Measurements from ENCODE around the gene MACROD2.

Gene MACROD2

DNA sequence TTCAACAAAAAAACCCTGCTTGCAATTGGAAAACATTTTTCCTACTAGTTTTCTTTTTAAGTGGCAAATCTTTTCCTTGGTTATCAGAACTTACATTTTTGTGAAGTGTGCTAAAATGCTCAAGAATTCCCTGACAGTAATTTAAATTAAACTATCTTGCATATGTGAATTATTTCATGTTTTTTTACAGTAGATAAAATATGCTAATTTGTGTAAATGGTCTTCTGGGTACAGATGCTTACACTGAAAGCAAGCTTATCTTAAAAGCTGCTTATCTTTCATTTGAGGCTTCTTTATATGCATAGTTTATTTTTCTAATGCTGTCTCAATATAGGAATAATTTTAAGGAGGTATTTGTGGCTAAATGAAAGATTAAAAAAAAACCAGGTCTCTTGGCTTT, 745.1 kb downstream of the MACROD2 start:
- H3K4me3 ChIP-seq (ENCODE audit: low read depth in 1 of 2, low read length in 2 of 2) = no peak overlapping the region
- H3K36me3 ChIP-seq (ENCODE audit: control insufficient read depth in 1 of 2, insufficient read depth in 2 of 2, low read length in 2 of 2) = no peaks in the 10 kb centered on the region
- H3K27me3 ChIP-seq (ENCODE audit: low read depth, low read length) = no peaks in the 10 kb centered on the region
- H3K27ac ChIP-seq (ENCODE audit: low read length) = no peak overlapping the region
- H3K9me3 ChIP-seq (ENCODE audit: control insufficient read depth in 1 of 2, low read length in 2 of 2) = peaks cover 0 to 6% of the 10 kb centered on the region in 2 donors
- no peaks in the 10 kb centered on the region for H3K4me1 ChIP-seq (ENCODE audit: control insufficient read depth in 1 of 2, insufficient read depth in 2 of 2, low read length in 2 of 2)

- Histone ChIP-seq H3K27ac (ENCODE audit: low read length) (no peak overlapping the region), H3K9me3 (ENCODE audit: control insufficient read depth in 1 of 2, low read length in 2 of 2) (peaks cover 0 to 6% of the 10 kb centered on the region in 2 donors), H3K4me1 (ENCODE audit: control insufficient read depth in 1 of 2, insufficient read depth in 2 of 2, low read length in 2 of 2) (no peaks in the 10 kb centered on the region), H3K27me3 (ENCODE audit: low read depth, low read length) (no peaks in the 10 kb centered on the region), H3K4me3 (ENCODE audit: low read depth in 1 of 2, low read length in 2 of 2) (no peak overlapping the region), H3K36me3 (ENCODE audit: control insufficient read depth in 1 of 2, insufficient read depth in 2 of 2, low read length in 2 of 2) (no peaks in the 10 kb centered on the region)
These were observed 746.3 kb downstream of the MACROD2 start for GRCh38 chr20:14741616-14742015.

GRCh38 chr20:14744723-14745122, 749.4 kb downstream of the MACROD2 start:
- no peaks in the 10 kb centered on the region for H3K36me3 ChIP-seq (ENCODE audit: control insufficient read depth in 1 of 2, insufficient read depth in 2 of 2, low read length in 2 of 2)
- no peak overlapping the region for H3K4me3 ChIP-seq (ENCODE audit: low read depth in 1 of 2, low read length in 2 of 2)
- H3K9me3 ChIP-seq (ENCODE audit: control insufficient read depth in 1 of 2, low read length in 2 of 2) = peaks cover 0 to 6% of the 10 kb centered on the region in 2 donors
- H3K27me3 ChIP-seq (ENCODE audit: low read depth, low read length) = no peaks in the 10 kb centered on the region
- no peak overlapping the region for H3K27ac ChIP-seq (ENCODE audit: low read length)
- no peaks in the 10 kb centered on the region for H3K4me1 ChIP-seq (ENCODE audit: control insufficient read depth in 1 of 2, insufficient read depth in 2 of 2, low read length in 2 of 2)

- Histone ChIP-seq H3K27ac (ENCODE audit: low read length) (no peak overlapping the region), H3K4me1 (ENCODE audit: control insufficient read depth in 1 of 2, insufficient read depth in 2 of 2, low read length in 2 of 2) (no peaks in the 10 kb centered on the region), H3K4me3 (ENCODE audit: low read depth in 1 of 2, low read length in 2 of 2) (no peak overlapping the region), H3K36me3 (ENCODE audit: control insufficient read depth in 1 of 2, insufficient read depth in 2 of 2, low read length in 2 of 2) (no peaks in the 10 kb centered on the region), H3K9me3 (ENCODE audit: control insufficient read depth in 1 of 2, low read length in 2 of 2) (peaks cover 0 to 6% of the 10 kb centered on the region in 2 donors), H3K27me3 (ENCODE audit: low read depth, low read length) (no peaks in the 10 kb centered on the region)
These were observed 750.5 kb downstream of the MACROD2 start for GRCh38 chr20:14745830-14746229.

- H3K27ac ChIP-seq (ENCODE audit: low read length) = no peak overlapping the region
- H3K36me3 ChIP-seq (ENCODE audit: control insufficient read depth in 1 of 2, insufficient read depth in 2 of 2, low read length in 2 of 2) = no peaks in the 10 kb centered on the region
- no peak overlapping the region for H3K4me3 ChIP-seq (ENCODE audit: low read depth in 1 of 2, low read length in 2 of 2)
- H3K9me3 ChIP-seq (ENCODE audit: control insufficient read depth in 1 of 2, low read length in 2 of 2) = no peaks in the 10 kb centered on the region
- no peaks in the 10 kb centered on the region for H3K27me3 ChIP-seq (ENCODE audit: low read depth, low read length)
- H3K4me1 ChIP-seq (ENCODE audit: control insufficient read depth in 1 of 2, insufficient read depth in 2 of 2, low read length in 2 of 2) = no peaks in the 10 kb centered on the region
These were observed 755.9 kb downstream of the MACROD2 start for GRCh38 chr20:14751191-14751590.

- H3K27ac ChIP-seq (ENCODE audit: low read length) = no peak overlapping the region
- H3K4me1 ChIP-seq (ENCODE audit: control insufficient read depth in 1 of 2, insufficient read depth in 2 of 2, low read length in 2 of 2) = no peaks in the 10 kb centered on the region
- H3K9me3 ChIP-seq (ENCODE audit: control insufficient read depth in 1 of 2, low read length in 2 of 2) = no peaks in the 10 kb centered on the region
- no peaks in the 10 kb centered on the region for H3K36me3 ChIP-seq (ENCODE audit: control insufficient read depth in 1 of 2, insufficient read depth in 2 of 2, low read length in 2 of 2)
- no peak overlapping the region for H3K4me3 ChIP-seq (ENCODE audit: low read depth in 1 of 2, low read length in 2 of 2)
- no peaks in the 10 kb centered on the region for H3K27me3 ChIP-seq (ENCODE audit: low read depth, low read length)
These were observed 762.4 kb downstream of the MACROD2 start for GRCh38 chr20:14757728-14758127.

GRCh38 chr20:14758356-14758755, 763.0 kb downstream of the MACROD2 start:
- Histone ChIP-seq H3K9me3 (ENCODE audit: control insufficient read depth in 1 of 2, low read length in 2 of 2) (no peaks in the 10 kb centered on the region), H3K27ac (ENCODE audit: low read length) (no peak overlapping the region), H3K4me1 (ENCODE audit: control insufficient read depth in 1 of 2, insufficient read depth in 2 of 2, low read length in 2 of 2) (no peaks in the 10 kb centered on the region), H3K36me3 (ENCODE audit: control insufficient read depth in 1 of 2, insufficient read depth in 2 of 2, low read length in 2 of 2) (no peaks in the 10 kb centered on the region), H3K4me3 (ENCODE audit: low read depth in 1 of 2, low read length in 2 of 2) (no peak overlapping the region), H3K27me3 (ENCODE audit: low read depth, low read length) (no peaks in the 10 kb centered on the region)

DNA sequence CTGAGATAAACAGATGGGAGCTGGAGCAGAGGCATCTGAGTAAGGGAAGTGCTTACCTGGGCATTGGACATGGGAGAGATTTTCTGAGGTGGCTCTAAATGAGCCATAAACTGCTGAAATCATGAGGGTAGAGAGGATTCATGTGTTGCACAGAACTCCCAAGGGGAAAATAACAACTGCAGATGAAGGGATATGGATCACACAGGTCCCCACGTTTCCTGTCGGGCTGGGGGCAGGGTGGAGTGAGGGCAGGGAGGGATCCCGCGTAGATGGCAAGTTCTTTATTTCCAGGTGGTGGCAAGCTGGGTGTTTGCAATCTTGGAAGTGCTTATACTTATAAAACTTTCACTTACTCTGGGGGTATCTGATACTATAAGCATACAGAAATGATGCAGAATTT, 764.7 kb downstream of the MACROD2 start:
- H3K9me3 ChIP-seq (ENCODE audit: control insufficient read depth in 1 of 2, low read length in 2 of 2) = no peaks in the 10 kb centered on the region
- H3K27me3 ChIP-seq (ENCODE audit: low read depth, low read length) = no peaks in the 10 kb centered on the region
- H3K4me1 ChIP-seq (ENCODE audit: control insufficient read depth in 1 of 2, insufficient read depth in 2 of 2, low read length in 2 of 2) = no peaks in the 10 kb centered on the region
- H3K36me3 ChIP-seq (ENCODE audit: control insufficient read depth in 1 of 2, insufficient read depth in 2 of 2, low read length in 2 of 2) = no peaks in the 10 kb centered on the region
- no peak overlapping the region for H3K4me3 ChIP-seq (ENCODE audit: low read depth in 1 of 2, low read length in 2 of 2)
- no peak overlapping the region for H3K27ac ChIP-seq (ENCODE audit: low read length)

GRCh38 chr20:14761903-14762302, 766.6 kb downstream of the MACROD2 start:
- no peak overlapping the region for H3K27ac ChIP-seq (ENCODE audit: low read length)
- no peaks in the 10 kb centered on the region for H3K9me3 ChIP-seq (ENCODE audit: control insufficient read depth in 1 of 2, low read length in 2 of 2)
- no peaks in the 10 kb centered on the region for H3K4me1 ChIP-seq (ENCODE audit: control insufficient read depth in 1 of 2, insufficient read depth in 2 of 2, low read length in 2 of 2)
- no peak overlapping the region for H3K4me3 ChIP-seq (ENCODE audit: low read depth in 1 of 2, low read length in 2 of 2)
- H3K36me3 ChIP-seq (ENCODE audit: control insufficient read depth in 1 of 2, insufficient read depth in 2 of 2, low read length in 2 of 2) = no peaks in the 10 kb centered on the region
- no peaks in the 10 kb centered on the region for H3K27me3 ChIP-seq (ENCODE audit: low read depth, low read length)

- Histone ChIP-seq H3K4me3 (ENCODE audit: low read depth in 1 of 2, low read length in 2 of 2) (no peak overlapping the region), H3K27ac (ENCODE audit: low read length) (no peak overlapping the region), H3K9me3 (ENCODE audit: control insufficient read depth in 1 of 2, low read length in 2 of 2) (no peaks in the 10 kb centered on the region), H3K4me1 (ENCODE audit: control insufficient read depth in 1 of 2, insufficient read depth in 2 of 2, low read length in 2 of 2) (no peaks in the 10 kb centered on the region), H3K27me3 (ENCODE audit: low read depth, low read length) (no peaks in the 10 kb centered on the region), H3K36me3 (ENCODE audit: control insufficient read depth in 1 of 2, insufficient read depth in 2 of 2, low read length in 2 of 2) (no peaks in the 10 kb centered on the region)
These were observed 769.4 kb downstream of the MACROD2 start for GRCh38 chr20:14764511-14765369.

DNA sequence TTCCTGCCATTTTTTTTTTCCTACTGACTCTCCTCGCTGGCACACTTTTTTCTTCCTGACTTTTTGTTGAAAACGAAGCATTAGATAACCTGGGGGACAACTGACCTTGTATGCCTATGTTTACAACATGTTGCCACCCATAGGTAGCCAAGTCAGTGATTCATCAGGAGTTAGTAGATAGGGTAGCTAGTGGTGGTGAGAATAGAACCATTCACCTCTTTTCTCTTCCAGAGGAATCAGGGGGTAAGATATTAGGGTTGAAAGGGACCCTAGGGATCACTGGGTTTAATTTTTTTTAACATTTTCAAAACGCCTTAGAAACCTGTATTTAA, 770.0 kb downstream of the MACROD2 start:
- no peaks in the 10 kb centered on the region for H3K36me3 ChIP-seq (ENCODE audit: control insufficient read depth in 1 of 2, insufficient read depth in 2 of 2, low read length in 2 of 2)
- no peaks in the 10 kb centered on the region for H3K9me3 ChIP-seq (ENCODE audit: control insufficient read depth in 1 of 2, low read length in 2 of 2)
- H3K4me3 ChIP-seq (ENCODE audit: low read depth in 1 of 2, low read length in 2 of 2) = no peak overlapping the region
- no peak overlapping the region for H3K27ac ChIP-seq (ENCODE audit: low read length)
- no peaks in the 10 kb centered on the region for H3K4me1 ChIP-seq (ENCODE audit: control insufficient read depth in 1 of 2, insufficient read depth in 2 of 2, low read length in 2 of 2)
- H3K27me3 ChIP-seq (ENCODE audit: low read depth, low read length) = no peaks in the 10 kb centered on the region

DNA sequence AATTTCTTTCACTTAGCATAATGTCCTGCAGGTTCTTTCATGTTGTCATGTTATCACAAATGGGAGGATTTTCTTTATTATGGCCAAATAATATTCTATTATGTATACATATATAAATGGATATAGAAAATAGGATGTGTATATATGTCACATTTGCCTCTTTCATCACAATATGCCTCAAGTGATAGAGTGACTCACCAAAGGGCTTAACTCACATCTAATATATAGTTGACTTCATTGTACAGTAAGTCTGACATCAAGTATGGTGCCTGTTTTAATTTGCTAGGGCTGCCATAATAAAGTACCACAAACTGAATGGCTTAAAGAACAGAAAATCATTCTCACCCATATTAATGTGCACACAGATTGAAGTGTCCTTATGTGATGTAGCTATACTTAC, 778.2 kb downstream of the MACROD2 start:
- Histone ChIP-seq H3K27ac (ENCODE audit: low read length) (no peak overlapping the region), H3K27me3 (ENCODE audit: low read depth, low read length) (no peaks in the 10 kb centered on the region), H3K36me3 (ENCODE audit: control insufficient read depth in 1 of 2, insufficient read depth in 2 of 2, low read length in 2 of 2) (no peaks in the 10 kb centered on the region)

More for the DNA sequence above, 778.2 kb downstream of the MACROD2 start:
- H3K9me3 ChIP-seq (ENCODE audit: control insufficient read depth in 1 of 2, low read length in 2 of 2) = no peaks in the 10 kb centered on the region
- H3K4me3 ChIP-seq (ENCODE audit: low read depth in 1 of 2, low read length in 2 of 2) = no peak overlapping the region
- H3K4me1 ChIP-seq (ENCODE audit: control insufficient read depth in 1 of 2, insufficient read depth in 2 of 2, low read length in 2 of 2) = peaks cover 0 to 7% of the 10 kb centered on the region in 2 donors

Data from muscle layer of duodenum (tissue), 2 donors.